Transverse colon (tissue), 4 donors: ENCODE results near the gene CRYZL1.

Source experiments
- CTCF ChIP-seq, 5 experiments: fragments of 200-600 bp in 3 of 5; fragments of 450-650 bp in 2 of 5; sonication (generic) in 3 of 5; IDR thresholded peaks; 1 replicate in 2 of 5; 2 replicates in 3 of 5; pipeline ENCODE4 v1.5.1; 2016 to 2017; ENCODE audit warnings: antibody characterized with exemption in 5 of 5, inconsistent platforms in 3 of 5, mild to moderate bottlenecking in 2 of 5, moderate library complexity in 1 of 5
- POLR2A ChIP-seq: fragments of 450-650 bp; IDR thresholded peaks from one replicate; pipeline ENCODE4 v1.6.1; 2016; ENCODE audit warnings: antibody characterized with exemption, mild to moderate bottlenecking, moderate library complexity
- POLR2AphosphoS5 ChIP-seq, 3 donors: sonication (generic); formaldehyde crosslinking; IDR thresholded peaks; one replicate each; pipeline ENCODE4 v1.6.1; 2016; ENCODE audit warnings: antibody characterized with exemption in 3 of 3

GRCh38 chr21:33544451-33545195 lies 96.9 kb downstream of the CRYZL1 start:
- TF ChIP-seq POLR2A (no peak), CTCF (IDR thresholded peaks at IDR 0.05) (no peak), POLR2AphosphoS5 (IDR thresholded peaks at IDR 0.05) (no peak)
